Adipocyte (in vitro differentiated cells): Measurements from ENCODE around the gene SLC45A2.
"Not testable (repeated sequence)": the region's sequence is repeated elsewhere in the genome, so short reads cannot be mapped to it uniquely, and the experiment has no call there.

Source experiments
- DNase-seq: peaks from one replicate; pipeline ENCODE4 v3.0.0-alpha.2; 2015; ENCODE audit warnings: low read depth
- H3K27me3 ChIP-seq: replicated peaks from 2 replicates; pipeline ENCODE4 v1.7.0; 2013; ENCODE audit warnings: mild to moderate bottlenecking, low read length, moderate library complexity; ENCODE audit not compliant: control insufficient read depth, insufficient read depth
- H3K36me3 ChIP-seq: 2 replicates; pipeline ENCODE4 v1.7.0; 2013; ENCODE audit warnings: low read length, mild to moderate bottlenecking, moderate library complexity; ENCODE audit not compliant: control insufficient read depth, insufficient read depth, severe bottlenecking
- H3K4me1 ChIP-seq: 2 replicates; pipeline ENCODE4 v1.7.0; 2013; ENCODE audit warnings: mild to moderate bottlenecking, low read length, moderate library complexity; ENCODE audit not compliant: control insufficient read depth, insufficient read depth
- H3K4me3 ChIP-seq: 2 replicates; pipeline ENCODE4 v1.7.0; 2013; ENCODE audit warnings: mild to moderate bottlenecking, low read length, moderate library complexity
- H3K9ac ChIP-seq: 2 replicates; pipeline ENCODE4 v1.7.0; 2013; ENCODE audit warnings: mild to moderate bottlenecking, low read length, moderate library complexity
- H3K9me3 ChIP-seq: 2 replicates; pipeline ENCODE4 v1.7.0; 2013; ENCODE audit warnings: mild to moderate bottlenecking, low read length, moderate library complexity; ENCODE audit not compliant: control insufficient read depth

The SLC45A2 gene

DNA sequence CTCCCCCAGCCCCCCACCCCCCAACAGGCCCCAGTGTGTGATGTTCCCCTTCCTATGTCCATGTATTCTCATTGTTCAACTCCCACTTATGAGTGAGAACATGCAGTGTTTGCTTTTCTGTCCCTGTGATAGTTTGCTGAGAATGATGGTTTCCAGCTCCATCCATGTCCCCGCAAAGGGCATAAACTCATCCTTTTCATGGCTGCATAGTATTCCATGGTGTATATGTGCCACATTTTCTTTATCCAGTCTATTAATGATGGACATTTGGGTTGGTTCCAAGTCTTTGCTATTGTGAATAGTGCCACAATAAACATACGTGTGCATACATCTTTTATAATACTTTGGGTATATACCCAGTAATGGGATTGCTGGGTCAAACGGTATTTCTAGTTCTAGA lies 69.6 kb downstream of the SLC45A2 start:
- H3K27me3 ChIP-seq, H3K9ac ChIP-seq, DNase-seq, H3K36me3 ChIP-seq, H3K4me1 ChIP-seq, H3K4me3 ChIP-seq: not testable (repeated sequence)
- peaks cover 25% of the 10 kb centered on the region for H3K9me3 ChIP-seq

DNA sequence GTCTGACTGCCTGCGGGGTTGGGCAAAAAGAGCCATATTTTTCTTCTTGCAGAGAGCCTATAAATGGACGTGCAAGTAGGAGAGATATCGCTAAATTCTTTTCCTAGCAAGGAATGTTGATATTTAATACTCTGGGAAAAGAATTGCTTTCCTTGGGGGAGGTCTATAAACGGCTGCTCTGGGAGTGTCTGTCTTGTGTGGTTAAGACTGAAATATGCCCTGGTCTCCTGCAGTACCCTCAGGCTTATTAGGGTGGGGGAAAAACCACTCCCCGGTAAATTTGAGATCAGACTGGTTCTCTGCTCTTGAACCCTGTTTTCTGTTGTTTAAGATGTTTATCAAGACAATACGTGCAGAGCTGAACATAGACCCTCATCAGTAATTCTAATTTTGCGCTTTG lies 78.2 kb downstream of the SLC45A2 start:
- H3K36me3 ChIP-seq, DNase-seq, H3K4me3 ChIP-seq, H3K4me1 ChIP-seq, H3K9ac ChIP-seq, H3K27me3 ChIP-seq: not testable (repeated sequence)
- peaks cover 30% of the 10 kb centered on the region for H3K9me3 ChIP-seq

DNA sequence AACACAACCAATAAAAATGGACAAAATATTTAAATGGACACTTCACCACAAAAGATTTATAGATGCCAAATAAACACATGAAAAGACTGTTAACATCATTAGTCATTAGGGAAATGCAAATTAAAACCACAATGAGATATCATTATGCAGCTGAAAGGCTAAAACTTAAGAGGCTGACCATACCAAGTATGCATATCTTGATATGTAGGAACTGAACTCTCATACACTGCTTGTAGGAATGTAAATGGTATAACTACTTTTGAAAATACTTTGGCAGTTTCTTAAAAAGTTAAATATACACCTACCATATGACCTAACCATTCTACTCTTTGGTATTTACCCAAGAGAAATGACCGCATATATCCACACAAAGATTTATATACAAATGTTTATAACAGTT lies 79.1 kb downstream of the SLC45A2 start:
- Histone ChIP-seq H3K36me3 (no peaks in the 10 kb centered on the region), H3K9ac (no peak overlapping the region), H3K9me3 (peaks cover 30% of the 10 kb centered on the region), H3K27me3 (no peaks in the 10 kb centered on the region), H3K4me3 (no peak overlapping the region), H3K4me1 (peaks cover 7% of the 10 kb centered on the region)
- no peak for DNase-seq

DNA sequence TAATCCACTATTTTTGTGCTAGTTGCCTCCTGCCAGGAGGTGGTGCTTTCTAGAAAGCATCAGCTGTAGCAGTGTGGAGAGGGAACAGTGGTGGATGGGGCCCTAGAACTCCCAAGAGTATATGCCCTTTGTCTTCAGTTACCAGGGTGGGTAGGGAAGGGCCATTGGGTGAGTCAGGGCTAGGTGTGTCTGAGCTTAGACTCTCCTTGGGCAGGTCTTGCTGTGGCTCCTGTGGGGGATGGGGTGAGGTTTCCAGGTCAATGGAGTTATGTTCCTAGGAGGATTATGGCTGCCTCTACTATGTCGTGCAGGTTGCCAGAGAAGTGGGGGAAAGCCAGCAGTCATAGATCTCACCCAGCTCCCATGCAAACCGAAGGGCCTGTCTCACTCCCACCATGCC lies 81.4 kb downstream of the SLC45A2 start:
- H3K36me3 ChIP-seq: no peaks in the 10 kb centered on the region
- no peak for DNase-seq
- H3K4me3 ChIP-seq: no peak overlapping the region
- peaks cover 27% of the 10 kb centered on the region for H3K9me3 ChIP-seq
- H3K4me1 ChIP-seq: peaks cover 7% of the 10 kb centered on the region
- no peaks in the 10 kb centered on the region for H3K27me3 ChIP-seq
- H3K9ac ChIP-seq: no peak overlapping the region

DNA sequence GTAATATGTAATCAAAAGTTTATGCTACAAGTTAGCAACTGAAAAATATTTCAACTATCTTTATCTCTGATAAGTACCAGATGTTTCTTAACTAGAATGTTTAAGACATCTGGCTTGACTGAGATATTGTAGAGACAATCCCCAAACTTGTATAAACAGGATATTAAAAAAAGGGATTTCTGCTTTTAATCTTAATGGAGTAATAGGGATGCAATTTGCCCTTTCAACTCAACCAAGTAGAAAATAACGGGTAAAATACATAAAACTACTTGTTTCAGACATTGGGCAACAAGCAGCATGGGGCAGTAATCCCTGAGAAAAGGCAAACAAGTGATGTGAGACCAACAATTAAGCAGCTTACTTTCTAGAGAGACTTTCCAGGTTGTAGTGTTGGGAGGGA lies 83.3 kb downstream of the SLC45A2 start:
- no peak overlapping the region for H3K4me3 ChIP-seq
- peak; percentile 69 for DNase-seq
- peaks cover 7% of the 10 kb centered on the region for H3K4me1 ChIP-seq
- H3K36me3 ChIP-seq: no peaks in the 10 kb centered on the region
- peaks cover 9% of the 10 kb centered on the region for H3K9me3 ChIP-seq
- H3K27me3 ChIP-seq: no peaks in the 10 kb centered on the region
- no peak overlapping the region for H3K9ac ChIP-seq
